B cell (primary cell): ENCODE data around the gene HTR4. TPM values are rescaled to one million over a fixed set of nuclear protein-coding genes. Genes with fewer than 3 reads are reported as not detected.

ENCODE experiments used
- ATAC-seq: fragments of 200-7000 bp; cut with Tn5 transposase; one replicate; pipeline ENCODE4 v1.10.0; 2021; ENCODE audit warnings: low read depth, mild to moderate bottlenecking, moderate number of reproducible peaks, moderate library complexity
- CTCF ChIA-PET: fragments of 350-600 bp; sonication (Branson Sonifier 250); formaldehyde crosslinking; loops from one replicate; lab custom pipeline; 2021; ENCODE audit warnings: antibody characterized with exemption, inconsistent platforms; lab: Charles Lee
- POLR2A ChIA-PET: fragments of 350-600 bp; sonication (Branson Sonifier 250); formaldehyde crosslinking; loops from one replicate; lab custom pipeline; 2021; ENCODE audit warnings: antibody characterized with exemption; lab: Charles Lee
- DNase-seq: peaks from one replicate; pipeline ENCODE4 v3.0.0; 2013
- H2AFZ ChIP-seq: 2 replicates; pipeline ENCODE4 v1.6.1; 2012; ENCODE audit warnings: mild to moderate bottlenecking, low read depth, low read length; ENCODE audit not compliant: insufficient read depth, poor library complexity, severe bottlenecking
- H3K27ac ChIP-seq, 2 donors: 1 replicate in 1 of 2; 2 replicates in 1 of 2; pipeline ENCODE4 v1.5.1; 2012 to 2013; ENCODE audit warnings: low read length in 2 of 2, mild to moderate bottlenecking in 2 of 2, moderate library complexity in 1 of 2
- H3K27me3 ChIP-seq, 4 experiments: fragments of 200-600 bp in 1 of 4; sonication (generic) in 1 of 4; replicated peaks in 1 of 4; 1 replicate in 2 of 4; 2 replicates in 2 of 4; pipeline versions ENCODE4 v1.6.1 to v1.7.0; 2013 to 2016; ENCODE audit warnings: low read length in 3 of 4, mild to moderate bottlenecking in 2 of 4, mixed read lengths in 1 of 4, moderate library complexity in 1 of 4; ENCODE audit not compliant: insufficient read depth in 4 of 4, control insufficient read depth in 3 of 4; ENCODE audit errors: control extremely low read depth in 1 of 4
- H3K36me3 ChIP-seq, 2 experiments: replicated peaks in 1 of 2; 1 replicate in 1 of 2; 2 replicates in 1 of 2; pipeline versions ENCODE4 v1.6.1 to v1.7.1; 2013; ENCODE audit warnings: low read length in 1 of 2; ENCODE audit not compliant: insufficient read depth in 2 of 2, control insufficient read depth in 1 of 2; ENCODE audit errors: control extremely low read depth in 1 of 2, extremely low read depth in 1 of 2
- H3K4me1 ChIP-seq, 2 donors: fragments of 200-600 bp in 1 of 2; sonication (generic) in 1 of 2; 1 replicate in 1 of 2; 2 replicates in 1 of 2; pipeline versions ENCODE4 v1.5.1 to v1.6.1; 2013 to 2017; ENCODE audit warnings: low read length in 2 of 2; ENCODE audit not compliant: control insufficient read depth in 2 of 2, insufficient read depth in 2 of 2
- H3K4me2 ChIP-seq: replicated peaks from 2 replicates; pipeline ENCODE3; 2012; ENCODE audit warnings: mild to moderate bottlenecking, low read depth, low read length; ENCODE audit not compliant: poor library complexity, severe bottlenecking
- H3K4me3 ChIP-seq, 5 experiments: fragments of 200-600 bp in 1 of 5; sonication (generic) in 1 of 5; 1 replicate in 3 of 5; 2 replicates in 2 of 5; pipeline versions ENCODE4 v1.5.1 to v1.7.0; 2011 to 2016; ENCODE audit warnings: low read length in 4 of 5, mild to moderate bottlenecking in 4 of 5, low read depth in 2 of 5, control low read depth in 1 of 5, moderate library complexity in 1 of 5; ENCODE audit not compliant: insufficient read depth in 1 of 5; ENCODE audit errors: control extremely low read depth in 1 of 5, extremely low read depth in 1 of 5
- H3K79me2 ChIP-seq: fragments of 200-600 bp; sonication (generic); one replicate; pipeline ENCODE4 v1.6.0; 2016; ENCODE audit warnings: low read length; ENCODE audit not compliant: control insufficient read depth, insufficient read depth
- H3K9ac ChIP-seq: fragments of 200-600 bp; sonication (generic); 2 replicates; pipeline ENCODE4 v1.6.1; 2017; ENCODE audit warnings: mild to moderate bottlenecking, low read length, moderate library complexity
- H3K9me3 ChIP-seq, 3 donors: one replicate each; pipeline versions ENCODE4 v1.6.1 to v1.7.1; 2013; ENCODE audit warnings: low read length in 2 of 3; ENCODE audit not compliant: control insufficient read depth in 2 of 3, insufficient read depth in 1 of 3; ENCODE audit errors: control extremely low read depth in 1 of 3
- H4K20me1 ChIP-seq: 2 replicates; pipeline ENCODE4 v1.6.0; 2012; ENCODE audit warnings: mild to moderate bottlenecking, low read length; ENCODE audit not compliant: insufficient read depth, control insufficient read depth, poor library complexity, severe bottlenecking
- H3K27ac Mint-ChIP-seq: one replicate; pipeline ENCODE4 v1.8.0; 2021; ENCODE audit warnings: mixed read lengths
- H3K27me3 Mint-ChIP-seq: one replicate; pipeline ENCODE4 v1.8.0; 2021; ENCODE audit warnings: mixed read lengths
- H3K4me1 Mint-ChIP-seq: one replicate; pipeline ENCODE4 v1.8.0; 2021; ENCODE audit warnings: mixed read lengths
- H3K4me3 Mint-ChIP-seq: one replicate; pipeline ENCODE4 v1.8.0; 2021; ENCODE audit warnings: mixed read lengths
- H3K9me3 Mint-ChIP-seq: one replicate; pipeline ENCODE4 v1.8.0; 2022; ENCODE audit warnings: mixed read lengths; ENCODE audit not compliant: insufficient read depth
- EZH2 ChIP-seq: IDR thresholded peaks from 2 replicates; pipeline ENCODE4 v1.6.1; 2012; ENCODE audit warnings: borderline replicate concordance, low read depth, mild to moderate bottlenecking, moderate library complexity, low read length; ENCODE audit not compliant: insufficient read depth, poor library complexity, severe bottlenecking
- WGBS: methylation state at CpG from one replicate; pipeline ENCODE4 v1.1.5; 2013; ENCODE audit warnings: missing lambda C conversion rate; ENCODE audit not compliant: insufficient coverage; 5-methylcytosine and 5-hydroxymethylcytosine counted together
- intact Hi-C: fragments of 100-400 bp; cut with micrococcal nuclease; formaldehyde crosslinking; loops from one replicate; pipeline ENCODE4 v1.10.0; 2022
- polyA plus RNA-seq: library from polyadenylated mRNA; depleted of rRNA; stranded (reverse); fragments of >200 nt; gene quantifications from 2 replicates; pipeline ENCODE4 v1.2.3, GENCODE V29; 2012
- total RNA-seq, 2 donors: library from RNA; stranded (reverse); fragments of 120-200 nt in 1 of 2; gene quantifications; 1 replicate in 1 of 2; 2 replicates in 1 of 2; pipeline versions ENCODE4 v1.2.3 to v1.2.4, GENCODE V29; 2013 to 2022
- TF ChIP-seq, protein P1 (sequence below): fragments of 200-600 bp; IDR thresholded peaks from one replicate; pipeline ENCODE4 v1.8.0; 2022; ENCODE audit warnings: antibody characterized with exemption, mild to moderate bottlenecking

Gene HTR4
- total and polyA plus RNA-seq, 2 donors (not counting 1 experiment from before 2014, with no cell fraction given): not detected

DNA sequence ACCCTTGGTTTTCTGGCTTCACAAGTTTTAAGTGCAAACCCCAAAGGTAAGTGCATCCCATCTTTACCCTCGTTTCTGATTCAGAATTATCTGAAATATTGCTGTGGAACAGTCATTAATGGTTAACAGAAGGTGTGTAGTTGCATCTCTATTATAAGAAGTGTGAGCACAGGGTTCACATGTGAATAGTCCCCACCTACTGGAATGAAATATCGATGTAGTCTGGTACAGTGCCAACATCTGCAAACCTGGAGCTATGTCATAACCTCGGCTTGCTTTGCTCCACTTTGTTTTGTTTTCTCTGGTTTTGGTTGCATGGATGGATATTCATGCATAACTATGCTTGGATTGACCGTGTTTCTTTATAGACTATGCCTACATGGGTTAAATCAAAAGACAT is 12.6 kb downstream of the HTR4 start:
- no peak for TF ChIP-seq EZH2
- TF ChIP-seq, protein P1, sequence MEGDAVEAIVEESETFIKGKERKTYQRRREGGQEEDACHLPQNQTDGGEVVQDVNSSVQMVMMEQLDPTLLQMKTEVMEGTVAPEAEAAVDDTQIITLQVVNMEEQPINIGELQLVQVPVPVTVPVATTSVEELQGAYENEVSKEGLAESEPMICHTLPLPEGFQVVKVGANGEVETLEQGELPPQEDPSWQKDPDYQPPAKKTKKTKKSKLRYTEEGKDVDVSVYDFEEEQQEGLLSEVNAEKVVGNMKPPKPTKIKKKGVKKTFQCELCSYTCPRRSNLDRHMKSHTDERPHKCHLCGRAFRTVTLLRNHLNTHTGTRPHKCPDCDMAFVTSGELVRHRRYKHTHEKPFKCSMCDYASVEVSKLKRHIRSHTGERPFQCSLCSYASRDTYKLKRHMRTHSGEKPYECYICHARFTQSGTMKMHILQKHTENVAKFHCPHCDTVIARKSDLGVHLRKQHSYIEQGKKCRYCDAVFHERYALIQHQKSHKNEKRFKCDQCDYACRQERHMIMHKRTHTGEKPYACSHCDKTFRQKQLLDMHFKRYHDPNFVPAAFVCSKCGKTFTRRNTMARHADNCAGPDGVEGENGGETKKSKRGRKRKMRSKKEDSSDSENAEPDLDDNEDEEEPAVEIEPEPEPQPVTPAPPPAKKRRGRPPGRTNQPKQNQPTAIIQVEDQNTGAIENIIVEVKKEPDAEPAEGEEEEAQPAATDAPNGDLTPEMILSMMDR: no peak
- Histone ChIP-seq H3K4me1 (no peaks in the 10 kb centered on the region), H3K27ac (no peak overlapping the region), H3K4me2 (no peak overlapping the region), H3K27me3 (peaks cover 0 to 2% (median 0%) of the 10 kb centered on the region in 4 experiments), H3K79me2 (no peaks in the 10 kb centered on the region), H3K36me3 (no peaks in the 10 kb centered on the region), H3K9me3 (no peaks in the 10 kb centered on the region), H2AFZ (no peak overlapping the region), H3K9ac (no peak overlapping the region), H4K20me1 (no peaks in the 10 kb centered on the region), H3K4me3 (no peak overlapping the region)
- POLR2A ChIA-PET: no interaction called here
- Mint-ChIP-seq H3K27ac (no peak overlapping the region), H3K27me3 (peaks cover 13% of the 10 kb centered on the region), H3K4me1 (no peaks in the 10 kb centered on the region), H3K4me3 (no peak overlapping the region), H3K9me3 (no peaks in the 10 kb centered on the region)
- ATAC-seq (no peak), DNase-seq (no peak)
- intact Hi-C loops: no loop called here
- CTCF ChIA-PET: no interaction called here
- no CpG with 5 or more reads among the region's 4 CpGs for WGBS

DNA sequence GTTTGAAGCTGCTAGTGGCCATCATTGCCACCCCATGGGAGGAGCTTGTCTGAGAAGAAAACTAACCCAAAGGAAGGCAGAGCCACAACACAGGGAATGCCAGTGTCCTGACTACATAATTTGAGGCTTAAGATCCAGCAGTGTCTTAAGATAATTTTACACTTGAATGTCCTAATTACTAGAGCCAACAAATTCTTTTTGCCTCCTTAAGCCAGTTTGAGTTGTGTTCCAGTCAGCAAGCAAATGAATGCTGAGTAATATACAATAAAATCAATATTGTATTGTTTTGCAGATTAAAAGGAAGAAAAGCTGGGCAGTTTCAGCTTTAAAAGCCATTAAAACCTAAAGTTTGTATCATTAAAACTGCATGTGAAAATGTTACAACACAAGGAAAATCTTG is 13.9 kb downstream of the HTR4 start:
- no peak overlapping the region for H3K4me3 Mint-ChIP-seq
- Histone ChIP-seq H3K4me2 (no peak overlapping the region), H3K27ac (no peak overlapping the region), H3K4me1 (no peaks in the 10 kb centered on the region), H2AFZ (no peak overlapping the region), H3K9me3 (no peaks in the 10 kb centered on the region), H4K20me1 (no peaks in the 10 kb centered on the region), H3K36me3 (no peaks in the 10 kb centered on the region), H3K4me3 (no peak overlapping the region), H3K79me2 (no peaks in the 10 kb centered on the region), H3K27me3 (peaks cover 0 to 2% (median 0%) of the 10 kb centered on the region in 4 experiments), H3K9ac (no peak overlapping the region)
- ChIA-PET POLR2A (no interaction called here), CTCF (interaction anchor here (0.6 kb wide), 1 partner anchor 24 kb away, joined by 3 read pairs; no protein-coding TSS in a partner anchor)
- DNase-seq (no peak), ATAC-seq (no peak)
- TF ChIP-seq, protein P1: no peak
- TF ChIP-seq EZH2: no peak
- H3K4me1 Mint-ChIP-seq: no peaks in the 10 kb centered on the region
- H3K27ac Mint-ChIP-seq: no peak overlapping the region
- intact Hi-C loops: no loop called here
- H3K27me3 Mint-ChIP-seq: peaks cover 8% of the 10 kb centered on the region
- H3K9me3 Mint-ChIP-seq: no peaks in the 10 kb centered on the region
